Tibial artery (tissue), 4 donors: Measurements from ENCODE around the gene LENEP.
A peak's percentile ranks its signal among the peaks of the same experiment; 100 is the strongest.

Experiments used
- DNase-seq, 2 donors: peaks; one replicate each; pipeline ENCODE4 v3.0.0-alpha.2; 2019
- H3K27ac ChIP-seq, 2 donors: fragments of 200-600 bp; sonication (generic) in 1 of 2; 1 replicate in 1 of 2; 2 replicates in 1 of 2; pipeline ENCODE4 v1.5.1; 2018 to 2019; ENCODE audit warnings: mild to moderate bottlenecking in 1 of 2
- H3K27me3 ChIP-seq, 2 donors: fragments of 200-600 bp; sonication (generic) in 1 of 2; one replicate each; pipeline versions ENCODE4 v1.5.1 to v1.6.0; 2016 to 2019
- H3K36me3 ChIP-seq, 3 donors: fragments of 200-600 bp; sonication (generic) in 2 of 3; one replicate each; pipeline ENCODE4 v1.5.1; 2016 to 2019; ENCODE audit warnings: mild to moderate bottlenecking in 2 of 3
- H3K4me1 ChIP-seq, 4 donors: fragments of 200-600 bp; sonication (generic) in 2 of 4; 1 replicate in 3 of 4; 2 replicates in 1 of 4; pipeline ENCODE4 v1.5.1; 2016 to 2019
- H3K4me3 ChIP-seq, 2 donors: fragments of 200-600 bp; sonication (generic) in 1 of 2; 1 replicate in 1 of 2; 2 replicates in 1 of 2; pipeline ENCODE4 v1.5.1; 2018 to 2019; ENCODE audit warnings: mild to moderate bottlenecking in 2 of 2
- H3K9me3 ChIP-seq, 3 donors: fragments of 200-600 bp; sonication (generic) in 1 of 3; one replicate each; pipeline ENCODE4 v1.5.1; 2016 to 2019
- CTCF ChIP-seq, 2 experiments: fragments of 200-600 bp in 1 of 2; fragments of 450-650 bp in 1 of 2; IDR thresholded peaks; one replicate each; pipeline ENCODE4 v1.5.1; 2017 to 2019; ENCODE audit warnings: antibody characterized with exemption in 2 of 2, mild to moderate bottlenecking in 1 of 2, moderate library complexity in 1 of 2
- intact Hi-C: fragments of 100-400 bp; cut with DNase I; formaldehyde crosslinking; loops from one replicate; pipeline ENCODE4 v1.15.0; 2023; ENCODE audit warnings: low total_unique reads

LENEP gene

GRCh38 chr1:154945962-154946850, 47.2 kb upstream of the LENEP start:
- H3K27ac ChIP-seq = no peak overlapping the region
- H3K4me3 ChIP-seq = no peak overlapping the region
- no peak for DNase-seq
- intact Hi-C loops = no loop called here
- no peak for TF ChIP-seq CTCF (IDR thresholded peaks at IDR 0.05)
- peaks cover 0 to 30% (median 11%) of the 10 kb centered on the region in 4 donors for H3K4me1 ChIP-seq
- H3K36me3 ChIP-seq = peaks cover 6 to 61% (median 41%) of the 10 kb centered on the region in 3 donors
- no peaks in the 10 kb centered on the region for H3K9me3 ChIP-seq
- no peaks in the 10 kb centered on the region for H3K27me3 ChIP-seq

GRCh38 chr1:154948079-154948478, 45.3 kb upstream of the LENEP start:
- DNase-seq = no peak
- Histone ChIP-seq H3K4me3 (no peak overlapping the region), H3K27ac (no peak overlapping the region), H3K4me1 (peaks cover 0 to 29% (median 18%) of the 10 kb centered on the region in 4 donors), H3K9me3 (no peaks in the 10 kb centered on the region), H3K27me3 (no peaks in the 10 kb centered on the region), H3K36me3 (peaks cover 6 to 67% (median 42%) of the 10 kb centered on the region in 3 donors)
- intact Hi-C loops = no loop called here
- no peak for TF ChIP-seq CTCF (IDR thresholded peaks at IDR 0.05)

DNA sequence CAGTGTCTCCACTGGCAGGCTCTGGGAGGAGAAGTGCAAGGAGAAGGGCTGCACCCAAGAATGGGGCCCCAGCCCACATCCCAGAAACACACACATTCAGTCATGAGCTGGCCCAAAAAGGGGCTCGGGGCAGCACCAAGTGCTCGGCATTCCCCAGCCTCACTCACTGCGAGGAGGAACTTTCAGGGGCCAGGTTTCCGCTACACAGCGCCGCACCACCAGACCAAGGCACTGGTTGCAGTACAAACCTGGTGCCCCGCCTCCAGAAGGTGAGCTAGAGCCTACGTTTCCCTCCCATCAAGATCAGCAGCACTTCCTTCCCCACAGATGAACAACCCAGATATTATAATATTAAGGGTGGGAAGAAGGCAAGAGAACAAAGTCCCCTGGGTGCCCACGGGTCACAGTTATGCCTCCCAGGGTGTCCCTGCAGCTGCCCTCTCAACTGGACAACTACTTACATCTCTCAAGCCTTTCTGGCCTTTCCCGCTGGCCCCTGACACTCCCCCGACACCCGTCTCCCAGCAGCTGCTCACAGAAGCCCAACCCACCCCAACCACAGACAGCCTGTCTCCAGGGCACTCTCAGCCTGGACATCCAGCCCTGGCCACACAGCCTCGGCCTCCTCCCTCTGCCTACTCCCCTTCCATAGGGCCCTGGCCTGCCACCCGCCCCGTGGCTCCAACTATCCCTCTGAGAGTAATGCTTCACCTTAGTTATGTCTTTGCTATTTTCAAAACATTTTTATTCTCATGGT, 41.3 kb upstream of the LENEP start:
- TF ChIP-seq CTCF (IDR thresholded peaks at IDR 0.05) = no peak
- DNase-seq = no peak
- H3K36me3 ChIP-seq = peaks cover 6 to 44% (median 30%) of the 10 kb centered on the region in 3 donors
- no peak overlapping the region for H3K27ac ChIP-seq
- H3K27me3 ChIP-seq = no peaks in the 10 kb centered on the region
- peaks cover 7 to 48% (median 43%) of the 10 kb centered on the region in 4 donors for H3K4me1 ChIP-seq
- intact Hi-C loops = no loop called here
- no peaks in the 10 kb centered on the region for H3K9me3 ChIP-seq
- H3K4me3 ChIP-seq = no peak overlapping the region

DNA sequence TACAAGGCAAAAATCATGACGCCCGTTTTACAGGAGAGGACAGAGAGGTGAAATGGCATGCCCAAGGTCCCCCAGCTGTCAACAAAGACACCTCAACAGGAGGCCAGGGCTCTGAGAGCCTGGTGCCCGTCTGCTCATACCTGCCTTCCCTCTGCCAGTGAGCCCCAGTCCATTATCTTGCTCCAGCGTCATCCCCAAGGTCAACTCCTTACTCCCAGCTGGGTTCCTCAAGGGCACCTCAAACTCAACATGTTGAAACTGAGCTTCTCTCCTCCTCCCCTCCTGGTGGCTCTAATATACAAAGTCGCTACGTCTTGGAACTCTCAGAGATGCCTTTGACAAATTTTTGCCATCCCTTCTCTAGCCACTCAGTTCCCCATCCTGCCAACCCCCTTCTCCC, 40.7 kb upstream of the LENEP start:
- no peak for TF ChIP-seq CTCF (IDR thresholded peaks at IDR 0.05)
- no peak for DNase-seq
- Histone ChIP-seq H3K36me3 (peaks cover 6 to 38% (median 25%) of the 10 kb centered on the region in 3 donors), H3K4me1 (peaks cover 7 to 54% (median 47%) of the 10 kb centered on the region in 4 donors), H3K27ac (no peak overlapping the region), H3K9me3 (no peaks in the 10 kb centered on the region), H3K4me3 (no peak overlapping the region), H3K27me3 (no peaks in the 10 kb centered on the region)
- intact Hi-C loops = no loop called here

DNA sequence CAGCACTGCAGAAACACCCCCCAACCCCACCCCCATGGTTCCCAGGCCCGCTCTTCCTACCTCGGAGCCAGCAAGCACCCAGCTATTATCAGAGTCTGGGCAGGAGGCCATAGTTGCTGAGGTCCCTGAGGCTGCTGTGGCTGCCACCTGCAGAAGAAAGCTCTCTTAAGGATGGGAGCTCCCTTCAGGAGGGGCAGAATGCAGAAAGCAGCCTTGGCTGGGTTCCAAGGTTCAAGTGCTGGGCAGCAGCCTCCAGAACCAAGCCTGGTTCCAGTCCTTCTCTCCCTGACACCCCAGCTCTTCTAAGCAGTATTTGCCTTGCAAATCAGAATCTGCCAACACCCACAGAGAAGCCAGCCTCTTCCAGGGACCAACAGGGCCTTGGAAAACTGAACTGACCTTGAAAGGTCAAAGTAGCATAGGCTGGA, 39.8 kb upstream of the LENEP start:
- TF ChIP-seq CTCF (IDR thresholded peaks at IDR 0.05) = no peak
- Histone ChIP-seq H3K36me3 (peaks cover 0 to 37% (median 18%) of the 10 kb centered on the region in 3 donors), H3K4me1 (peaks cover 7 to 55% (median 47%) of the 10 kb centered on the region in 4 donors), H3K27me3 (no peaks in the 10 kb centered on the region), H3K27ac (no peak overlapping the region), H3K9me3 (no peaks in the 10 kb centered on the region), H3K4me3 (peak overlapping the region in 1 of 2 donors; percentile 4)
- intact Hi-C loops = no loop called here
- no peak for DNase-seq
